ENCODE measurements around the gene ZNF765.
"Not testable (repeated sequence)": the region's sequence is repeated elsewhere in the genome, so short reads cannot be mapped to it uniquely, and the experiment has no call there.

Gene ZNF765

GRCh38 chr19:53423680-53424079 is 28.7 kb downstream of the ZNF765 start:
- H3K36me3 ChIP-seq (ENCODE audit: control insufficient read depth, insufficient read depth, low read length); H3K27me3 ChIP-seq (ENCODE audit: control insufficient read depth, insufficient read depth, low read length); H3K9ac ChIP-seq; H3K79me2 ChIP-seq; H3K4me1 ChIP-seq; H3K9me3 ChIP-seq (ENCODE audit: control insufficient read depth, low read length): not testable (repeated sequence)
- TF ChIP-seq CTCF (IDR thresholded peaks at IDR 0.05), result peak; percentile 20
- Histone ChIP-seq H3K27ac (peak overlapping the region; percentile 70), H3K4me3 (ENCODE audit: low read depth, low read length) (peak overlapping the region; percentile 57), H3K4me2 (ENCODE audit: low read length) (peak overlapping the region; percentile 49), H2AFZ (peak overlapping the region; percentile 6)

- Histone ChIP-seq H3K4me1 (peaks cover 9% of the 10 kb centered on the region), H3K4me3 (ENCODE audit: low read depth, low read length) (no peak overlapping the region), H2AFZ (peak overlapping the region; percentile 59), H3K27me3 (ENCODE audit: control insufficient read depth, insufficient read depth, low read length) (no peaks in the 10 kb centered on the region), H3K9ac (no peak overlapping the region), H3K4me2 (ENCODE audit: low read length) (no peak overlapping the region), H3K36me3 (ENCODE audit: control insufficient read depth, insufficient read depth, low read length) (no peaks in the 10 kb centered on the region), H3K27ac (peak overlapping the region; percentile 70), H3K79me2 (no peaks in the 10 kb centered on the region), H3K9me3 (ENCODE audit: control insufficient read depth, low read length) (no peaks in the 10 kb centered on the region)
- TF ChIP-seq CTCF (IDR thresholded peaks at IDR 0.05), result peak; percentile 85
Observed at GRCh38 chr19:53424968-53425597, 30.1 kb downstream of the ZNF765 start.

- peak within 1 kb of the TSS; percentile 88 for H2AFZ ChIP-seq
- H3K9ac ChIP-seq, result peak within 1 kb of the TSS; percentile 14
- peak; percentile 48 for TF ChIP-seq CTCF (IDR thresholded peaks at IDR 0.05)
Observed at GRCh38 chr19:53431399-53432087, 36.6 kb downstream of the ZNF765 start, which contains the start of gene ZNF761. ZNF761 (plus strand) TSS chr19:53431984; CDS start chr19:53447269, 15,285 bp downstream.

GRCh38 chr19:53432088-53432661 is 37.2 kb downstream of the ZNF765 start:
- H3K4me2 ChIP-seq (ENCODE audit: low read length), result peak overlapping the region; percentile 91
- H3K4me1 ChIP-seq, result peaks cover 14% of the 10 kb centered on the region
- H3K9ac ChIP-seq, result peak overlapping the region; percentile 14
- H3K27ac ChIP-seq, result peak overlapping the region; percentile 81
- H3K9me3 ChIP-seq (ENCODE audit: control insufficient read depth, low read length), result no peaks in the 10 kb centered on the region
- TF ChIP-seq CTCF (IDR thresholded peaks at IDR 0.05), result no peak
- no peaks in the 10 kb centered on the region for H3K27me3 ChIP-seq (ENCODE audit: control insufficient read depth, insufficient read depth, low read length)
- H2AFZ ChIP-seq, result peak overlapping the region; percentile 88
- H3K4me3 ChIP-seq (ENCODE audit: low read depth, low read length), result peak overlapping the region; percentile 77
- H3K79me2 ChIP-seq, result peaks cover 12% of the 10 kb centered on the region
- H3K36me3 ChIP-seq (ENCODE audit: control insufficient read depth, insufficient read depth, low read length), result no peaks in the 10 kb centered on the region

More at GRCh38 chr19:53431399-53432087, 36.6 kb downstream of the ZNF765 start, which contains the start of gene ZNF761:
- H3K4me2 ChIP-seq (ENCODE audit: low read length), result peak within 1 kb of the TSS; percentile 91
- peak within 1 kb of the TSS; percentile 77 for H3K4me3 ChIP-seq (ENCODE audit: low read depth, low read length)
- no peaks in the 10 kb centered on the region for H3K27me3 ChIP-seq (ENCODE audit: control insufficient read depth, insufficient read depth, low read length)
- H3K36me3 ChIP-seq (ENCODE audit: control insufficient read depth, insufficient read depth, low read length), result no peaks in the 10 kb centered on the region
- H3K79me2 ChIP-seq, result peaks cover 12% of the 10 kb centered on the region
- H3K4me1 ChIP-seq, result peaks cover 10% of the 10 kb centered on the region
- H3K27ac ChIP-seq, result peak within 1 kb of the TSS; percentile 81
- H3K9me3 ChIP-seq (ENCODE audit: control insufficient read depth, low read length), result no peaks in the 10 kb centered on the region

- not testable (repeated sequence) for H3K79me2 ChIP-seq; H3K9me3 ChIP-seq (ENCODE audit: control insufficient read depth, low read length); H3K36me3 ChIP-seq (ENCODE audit: control insufficient read depth, insufficient read depth, low read length)
Observed at GRCh38 chr19:53443809-53444208, 48.9 kb downstream of the ZNF765 start.

GRCh38 chr19:53447196-53447595 is 52.2 kb downstream of the ZNF765 start:
- H2AFZ ChIP-seq; H3K79me2 ChIP-seq; H3K27ac ChIP-seq; H3K27me3 ChIP-seq (ENCODE audit: control insufficient read depth, insufficient read depth, low read length); H3K4me3 ChIP-seq (ENCODE audit: low read depth, low read length); H3K9me3 ChIP-seq (ENCODE audit: control insufficient read depth, low read length); H3K36me3 ChIP-seq (ENCODE audit: control insufficient read depth, insufficient read depth, low read length); H3K9ac ChIP-seq; H3K4me2 ChIP-seq (ENCODE audit: low read length); H3K4me1 ChIP-seq: not testable (repeated sequence)

More at GRCh38 chr19:53443809-53444208, 48.9 kb downstream of the ZNF765 start:
- not testable (repeated sequence) for H3K9ac ChIP-seq; H3K27me3 ChIP-seq (ENCODE audit: control insufficient read depth, insufficient read depth, low read length); H2AFZ ChIP-seq; H3K4me3 ChIP-seq (ENCODE audit: low read depth, low read length); H3K4me2 ChIP-seq (ENCODE audit: low read length); H3K27ac ChIP-seq; H3K4me1 ChIP-seq
